ENCODE data around the gene CAPN5.

CAPN5 gene

DNA sequence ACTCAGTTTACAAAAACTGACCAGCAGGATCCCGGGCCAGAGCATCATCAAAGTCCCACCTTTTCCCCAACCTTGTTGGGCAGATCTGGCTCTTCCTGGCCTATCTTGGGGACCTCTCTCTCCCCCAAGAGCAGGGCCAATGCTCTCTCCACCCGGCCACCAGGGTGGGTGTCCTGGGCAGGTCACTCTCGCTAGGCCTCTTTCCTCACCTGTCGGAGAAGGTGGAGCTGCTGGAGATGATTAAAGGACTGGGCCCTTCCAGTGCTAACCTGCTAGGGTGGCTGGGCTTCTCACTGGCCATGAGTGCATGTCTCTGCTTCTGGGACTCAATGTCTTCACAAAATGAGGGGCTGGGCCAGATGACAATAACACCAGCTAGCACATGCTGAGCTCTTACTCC lies 2.9 kb upstream of the CAPN5 start:
- no peak overlapping the region for H3K9ac ChIP-seq
- H3K4me1 ChIP-seq: peaks cover 24 to 29% (median 27%) of the 10 kb centered on the region in 10 experiments
- peaks cover 0 to 15% (median 10%) of the 10 kb centered on the region in 11 experiments; a peak in 8 of 22 replicates for H3K27me3 ChIP-seq
- H3K9me3 ChIP-seq (replicated peaks in 1 of 11): peaks cover 9 to 16% (median 11%) of the 10 kb centered on the region in 11 experiments; a peak in 19 of 22 replicates
- no peak overlapping the region for H3K4me3 ChIP-seq
- TF ChIP-seq Cebpa-rat (IDR thresholded peaks at IDR 0.05): no peak
- H3K36me3 ChIP-seq: no peaks in the 10 kb centered on the region
- no peak overlapping the region for H3K27ac ChIP-seq
- H4K20me1 ChIP-seq: peaks cover 0 to 12% (median 6%) of the 10 kb centered on the region in 11 experiments; a peak in 6 of 22 replicates
- H3K4me2 ChIP-seq: no peak overlapping the region

DNA sequence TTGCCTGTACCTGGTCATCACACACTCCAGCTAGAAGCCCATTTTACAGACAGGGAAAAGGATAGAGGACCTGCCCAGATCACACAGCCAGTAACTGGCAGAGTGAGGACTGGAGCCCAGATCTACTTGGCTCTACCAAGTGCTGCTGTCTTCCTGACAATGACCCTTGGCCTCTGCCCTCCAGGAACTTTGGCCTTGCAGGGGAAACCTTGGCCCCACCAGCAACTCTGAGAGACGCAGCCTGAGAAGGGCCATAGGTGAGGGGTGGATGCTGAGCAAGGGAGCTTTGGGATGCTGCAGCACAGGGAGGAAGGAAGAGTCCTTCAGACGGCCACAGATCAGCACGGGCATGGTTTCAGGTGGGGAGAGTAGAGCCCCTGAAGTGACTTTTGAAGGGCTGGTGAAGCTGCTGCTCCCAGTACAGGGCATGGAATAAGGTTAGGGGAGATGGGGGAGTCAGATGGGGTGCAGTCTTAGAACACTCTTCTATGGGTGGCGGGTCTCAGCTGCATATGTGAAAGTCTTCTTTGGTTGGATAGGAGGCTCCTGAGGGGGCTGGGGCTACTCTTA lies 2.0 kb upstream of the CAPN5 start:
- peaks cover 0 to 15% (median 10%) of the 10 kb centered on the region in 11 experiments; a peak in 8 of 22 replicates for H3K27me3 ChIP-seq
- H3K27ac ChIP-seq: no peak overlapping the region
- H4K20me1 ChIP-seq: peaks cover 0 to 20% (median 12%) of the 10 kb centered on the region in 11 experiments; a peak in 6 of 22 replicates
- H3K4me2 ChIP-seq: no peak overlapping the region
- peaks cover 25 to 37% (median 35%) of the 10 kb centered on the region in 10 experiments for H3K4me1 ChIP-seq
- H3K9me3 ChIP-seq (replicated peaks in 1 of 11): peaks cover 9 to 16% (median 11%) of the 10 kb centered on the region in 11 experiments; a peak in 19 of 22 replicates
- TF ChIP-seq Cebpa-rat (IDR thresholded peaks at IDR 0.05): no peak
- H3K36me3 ChIP-seq: no peaks in the 10 kb centered on the region
- no peak overlapping the region for H3K9ac ChIP-seq
- H3K4me3 ChIP-seq: no peak overlapping the region

GRCh38 chr11:77065878-77066228 lies 918 bp upstream of the CAPN5 start:
- peak overlapping the region; percentile 66 to 83 (median 78) for H3K9ac ChIP-seq
- H3K27ac ChIP-seq: peak overlapping the region in 9 of 11 experiments; percentile 56 to 76 (median 63); a peak in 15 of 22 replicates
- peak overlapping the region; percentile 63 to 88 (median 76) for H3K4me3 ChIP-seq
- no peak for TF ChIP-seq Cebpa-rat (IDR thresholded peaks at IDR 0.05)
- H3K9me3 ChIP-seq (replicated peaks in 1 of 11): peaks cover 9 to 14% (median 11%) of the 10 kb centered on the region in 11 experiments; a peak in 19 of 22 replicates
- H4K20me1 ChIP-seq: peaks cover 0 to 21% (median 12%) of the 10 kb centered on the region in 11 experiments; a peak in 7 of 22 replicates
- no peaks in the 10 kb centered on the region for H3K36me3 ChIP-seq
- H3K27me3 ChIP-seq: peaks cover 0 to 15% (median 10%) of the 10 kb centered on the region in 11 experiments; a peak in 8 of 22 replicates
- peak overlapping the region; percentile 90 to 99 (median 97) for H3K4me2 ChIP-seq
- H3K4me1 ChIP-seq: peaks cover 27 to 49% (median 45%) of the 10 kb centered on the region in 10 experiments

- Histone ChIP-seq H3K27ac (peak overlapping the region in 2 of 11 experiments; percentile 66 to 74; a peak in 1 of 22 replicates), H3K4me3 (peak overlapping the region in 9 of 10 experiments; percentile 71 to 88 (median 77); a peak in 16 of 20 replicates), H3K4me2 (peak overlapping the region; percentile 90 to 99 (median 97)), H4K20me1 (peaks cover 0 to 21% (median 12%) of the 10 kb centered on the region in 11 experiments; a peak in 7 of 22 replicates), H3K36me3 (no peaks in the 10 kb centered on the region), H3K9ac (peak overlapping the region in 8 of 11 experiments; percentile 75 to 83 (median 78); a peak in 12 of 22 replicates), H3K9me3 (replicated peaks in 1 of 11) (no peaks in the 10 kb centered on the region), H3K27me3 (peaks cover 0 to 15% (median 10%) of the 10 kb centered on the region in 11 experiments; a peak in 8 of 22 replicates), H3K4me1 (peaks cover 48 to 70% (median 64%) of the 10 kb centered on the region in 10 experiments)
- no peak for TF ChIP-seq Cebpa-rat (IDR thresholded peaks at IDR 0.05)
Observed at GRCh38 chr11:77067861-77068443, 1.2 kb downstream of the CAPN5 start.

GRCh38 chr11:77068457-77069335 lies 1.9 kb downstream of the CAPN5 start:
- peaks cover 0 to 21% (median 12%) of the 10 kb centered on the region in 11 experiments; a peak in 7 of 22 replicates for H4K20me1 ChIP-seq
- TF ChIP-seq Cebpa-rat (IDR thresholded peaks at IDR 0.05): no peak
- H3K9ac ChIP-seq: peak overlapping the region in 6 of 11 experiments; percentile 21 to 83 (median 77); a peak in 6 of 22 replicates
- peaks cover 55 to 77% (median 72%) of the 10 kb centered on the region in 10 experiments for H3K4me1 ChIP-seq
- H3K36me3 ChIP-seq: no peaks in the 10 kb centered on the region
- no peak overlapping the region; a peak in 1 of 22 replicates for H3K27ac ChIP-seq
- peaks cover 0 to 15% (median 10%) of the 10 kb centered on the region in 11 experiments; a peak in 8 of 22 replicates for H3K27me3 ChIP-seq
- peak overlapping the region; percentile 90 to 99 (median 97) for H3K4me2 ChIP-seq
- H3K4me3 ChIP-seq: no peak overlapping the region
- H3K9me3 ChIP-seq (replicated peaks in 1 of 11): no peaks in the 10 kb centered on the region

GRCh38 chr11:77069336-77069968 lies 2.7 kb downstream of the CAPN5 start:
- Histone ChIP-seq H3K4me3 (no peak overlapping the region), H3K4me2 (peak overlapping the region; percentile 3 to 99 (median 96); a peak in 21 of 22 replicates), H3K4me1 (peaks cover 63 to 85% (median 79%) of the 10 kb centered on the region in 10 experiments), H3K36me3 (no peaks in the 10 kb centered on the region), H3K9ac (peak overlapping the region in 3 of 11 experiments; percentile 6 to 15 (median 7); a peak in 2 of 22 replicates), H3K27ac (peak overlapping the region in 1 of 11 experiments; percentile 17; a peak in 1 of 22 replicates), H4K20me1 (peaks cover 0 to 21% (median 12%) of the 10 kb centered on the region in 11 experiments; a peak in 7 of 22 replicates), H3K9me3 (replicated peaks in 1 of 11) (no peaks in the 10 kb centered on the region), H3K27me3 (peaks cover 0 to 15% (median 10%) of the 10 kb centered on the region in 11 experiments; a peak in 8 of 22 replicates)
- TF ChIP-seq Cebpa-rat (IDR thresholded peaks at IDR 0.05): no peak

- Histone ChIP-seq H3K4me1 (peaks cover 66 to 89% (median 81%) of the 10 kb centered on the region in 10 experiments), H3K27me3 (peaks cover 0 to 13% (median 10%) of the 10 kb centered on the region in 11 experiments; a peak in 8 of 22 replicates), H3K27ac (no peak overlapping the region), H3K4me2 (peak overlapping the region; percentile 3 to 99 (median 96); a peak in 19 of 22 replicates), H3K9me3 (replicated peaks in 1 of 11) (no peaks in the 10 kb centered on the region), H3K9ac (peak overlapping the region in 2 of 11 experiments; percentile 7 to 15; a peak in 1 of 22 replicates), H3K4me3 (no peak overlapping the region), H3K36me3 (no peaks in the 10 kb centered on the region), H4K20me1 (peaks cover 0 to 21% (median 12%) of the 10 kb centered on the region in 11 experiments; a peak in 7 of 22 replicates)
- no peak for TF ChIP-seq Cebpa-rat (IDR thresholded peaks at IDR 0.05)
Observed at GRCh38 chr11:77069969-77070582, 3.3 kb downstream of the CAPN5 start.
